ENCODE data around the gene VWA2. TPM values are rescaled to one million over a fixed set of nuclear protein-coding genes. Genes with fewer than 3 reads are reported as not detected.

The VWA2 gene
- polyA plus RNA-seq, 1 donor (not counting 4 experiments of a cell fraction or from before 2014, with no cell fraction given), result 0.41 TPM

- FAIRE-seq (no peak), DNase-seq (ENCODE audit: low read depth, low spot score) (no peak)
- no peaks in the 10 kb centered on the region for H3K9me1 ChIP-seq (ENCODE audit: control insufficient read depth, extremely low read depth, insufficient read depth, low read length)
- H3K36me3 ChIP-seq (ENCODE audit: control insufficient read depth in 2 of 2, extremely low read depth in 1 of 2, insufficient read depth in 2 of 2, low read length in 2 of 2), result no peaks in the 10 kb centered on the region
- no peaks in the 10 kb centered on the region for H3K79me2 ChIP-seq (ENCODE audit: control insufficient read depth, insufficient read depth, low read length)
- H3K4me1 ChIP-seq (ENCODE audit: control insufficient read depth, extremely low read depth, insufficient read depth, low read length), result peaks cover 19% of the 10 kb centered on the region
- H3K4me2 ChIP-seq (ENCODE audit: control insufficient read depth, extremely low read depth, insufficient read depth, low read depth, low read length), result no peak overlapping the region
- no peak overlapping the region for H3K9ac ChIP-seq (ENCODE audit: control insufficient read depth, extremely low read depth, insufficient read depth, low read length)
- no peaks in the 10 kb centered on the region for H3K9me3 ChIP-seq (ENCODE audit: control insufficient read depth, low read depth, low read length)
- H2AFZ ChIP-seq (ENCODE audit: control insufficient read depth, low read length), result no peak overlapping the region
- no peaks in the 10 kb centered on the region for H4K20me1 ChIP-seq (ENCODE audit: control insufficient read depth, extremely low read depth, insufficient read depth, low read length)
- no peaks in the 10 kb centered on the region for H3K27me3 ChIP-seq (ENCODE audit: control insufficient read depth, extremely low read depth, insufficient read depth, low read length)
- TF ChIP-seq CTCF (optimal IDR thresholded peaks at IDR 0.05 in 1 of 3, IDR thresholded peaks at IDR 0.05 in 1 of 3, conservative IDR thresholded peaks at IDR 0.05 in 1 of 3; ENCODE audit: extremely low read depth in 1 of 3, insufficient read depth in 2 of 3, low read length in 3 of 3) (no peak), EZH2 (IDR thresholded peaks at IDR 0.05; ENCODE audit: low read length) (no peak)
- dilution Hi-C loops (cut with MboI; ENCODE audit: extremely low pct_ligation_motif_present, low sequenced_read_pairs), result no loop called here
- no peak overlapping the region for H3K4me3 ChIP-seq (ENCODE audit: control insufficient read depth in 2 of 3, extremely low read depth in 1 of 3, insufficient read depth in 2 of 3, low read depth in 1 of 3, low read length in 3 of 3)
- H3K27ac ChIP-seq (ENCODE audit: control insufficient read depth, insufficient read depth, low read length), result no peak overlapping the region
These were observed 18.4 kb downstream of the VWA2 start for GRCh38 chr10:114257498-114257897.

- Histone ChIP-seq H3K4me2 (ENCODE audit: control insufficient read depth, extremely low read depth, insufficient read depth, low read depth, low read length) (no peak overlapping the region), H3K4me1 (ENCODE audit: control insufficient read depth, extremely low read depth, insufficient read depth, low read length) (peaks cover 19% of the 10 kb centered on the region), H3K4me3 (ENCODE audit: control insufficient read depth in 2 of 3, extremely low read depth in 1 of 3, insufficient read depth in 2 of 3, low read depth in 1 of 3, low read length in 3 of 3) (no peak overlapping the region), H3K9ac (ENCODE audit: control insufficient read depth, extremely low read depth, insufficient read depth, low read length) (no peak overlapping the region), H4K20me1 (ENCODE audit: control insufficient read depth, extremely low read depth, insufficient read depth, low read length) (no peaks in the 10 kb centered on the region), H3K9me3 (ENCODE audit: control insufficient read depth, low read depth, low read length) (no peaks in the 10 kb centered on the region), H2AFZ (ENCODE audit: control insufficient read depth, low read length) (peak overlapping the region; percentile 22), H3K36me3 (ENCODE audit: control insufficient read depth in 2 of 2, extremely low read depth in 1 of 2, insufficient read depth in 2 of 2, low read length in 2 of 2) (no peaks in the 10 kb centered on the region), H3K27me3 (ENCODE audit: control insufficient read depth, extremely low read depth, insufficient read depth, low read length) (no peaks in the 10 kb centered on the region), H3K79me2 (ENCODE audit: control insufficient read depth, insufficient read depth, low read length) (no peaks in the 10 kb centered on the region), H3K9me1 (ENCODE audit: control insufficient read depth, extremely low read depth, insufficient read depth, low read length) (no peaks in the 10 kb centered on the region), H3K27ac (ENCODE audit: control insufficient read depth, insufficient read depth, low read length) (no peak overlapping the region)
- peak; percentile 34 for FAIRE-seq
- DNase-seq (ENCODE audit: low read depth, low spot score), result no peak
- dilution Hi-C loops (cut with MboI; ENCODE audit: extremely low pct_ligation_motif_present, low sequenced_read_pairs), result no loop called here
- TF ChIP-seq EZH2 (IDR thresholded peaks at IDR 0.05; ENCODE audit: low read length) (no peak), CTCF (optimal IDR thresholded peaks at IDR 0.05 in 1 of 3, IDR thresholded peaks at IDR 0.05 in 1 of 3, conservative IDR thresholded peaks at IDR 0.05 in 1 of 3; ENCODE audit: extremely low read depth in 1 of 3, insufficient read depth in 2 of 3, low read length in 3 of 3) (no peak)
These were observed 19.3 kb downstream of the VWA2 start for GRCh38 chr10:114258274-114258840.

All from keratinocyte (primary cell).